Measurements from ENCODE around the gene CR1L. TPM values are rescaled to one million over a fixed set of nuclear protein-coding genes. Genes with fewer than 3 reads are reported as not detected.
"Not testable (repeated sequence)": the region's sequence is repeated elsewhere in the genome, so short reads cannot be mapped to it uniquely, and the experiment has no call there.

The CR1L gene
- total RNA-seq, 1 experiment from 2014 or later, result not detected

DNA sequence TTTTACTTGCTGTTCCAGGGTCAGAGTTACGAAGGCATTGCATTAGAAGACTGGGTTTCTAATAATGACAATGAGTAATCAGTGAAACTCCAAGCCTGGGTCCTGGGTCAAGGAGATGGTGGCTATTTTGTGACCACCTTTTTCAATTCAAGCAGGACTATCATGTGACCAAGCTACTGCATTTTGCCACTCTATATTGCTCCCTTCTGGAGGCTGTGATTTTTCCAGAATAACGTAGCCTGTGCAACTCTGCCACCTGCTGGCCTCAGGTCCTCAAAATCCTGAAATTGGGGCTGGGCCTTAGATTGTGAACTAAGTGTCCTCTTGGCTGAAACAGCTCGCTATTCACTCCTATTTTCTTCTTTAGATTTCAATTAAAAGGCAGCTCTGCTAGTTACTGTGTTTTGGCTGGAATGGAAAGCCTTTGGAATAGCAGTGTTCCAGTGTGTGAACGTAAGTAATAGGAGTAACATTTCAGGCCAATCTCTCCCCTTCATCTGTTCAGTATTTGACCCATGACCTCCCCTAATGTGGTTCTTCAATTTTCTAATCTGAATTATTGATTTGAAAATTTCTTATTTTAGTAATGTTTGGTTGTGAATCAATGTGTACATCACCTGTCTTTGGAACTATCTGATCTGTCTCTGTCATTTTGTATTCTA lies 54.0 kb downstream of the CR1L start:
- no peaks in the 10 kb centered on the region for H3K36me3 ChIP-seq (ENCODE audit: low read depth)
- no peaks in the 10 kb centered on the region for H4K20me1 ChIP-seq (ENCODE audit: insufficient read depth)
- no peaks in the 10 kb centered on the region for H3F3A ChIP-seq (ENCODE audit: insufficient read depth, low read depth)
- H3K4me2 ChIP-seq, result no peak overlapping the region
- no peaks in the 10 kb centered on the region for H3K9me3 ChIP-seq (ENCODE audit: insufficient read depth, low read depth)
- H3K4me3 ChIP-seq, result no peak overlapping the region
- no peak overlapping the region for H3K27ac ChIP-seq
- ChIA-PET CTCF (interaction anchor here (0.5 to 1.7 kb wide), 3 partner anchors 78 to 1263 kb away, joined by 3 to 6 read pairs (median 4); no protein-coding TSS in a partner anchor), POLR2A (ENCODE audit: unreplicated experiment) (interaction anchor here (0.6 kb wide), 1 partner anchor 98 kb away, joined by 5 read pairs; no protein-coding TSS in a partner anchor)
- no peaks in the 10 kb centered on the region for H3K9me2 ChIP-seq (ENCODE audit: insufficient read depth)
- H2AFZ ChIP-seq, result no peak overlapping the region
- no peaks in the 10 kb centered on the region for H3K79me2 ChIP-seq (ENCODE audit: low read depth)
- peak; percentile 56 to 65 for DNase-seq
- no peak for TF ChIP-seq EZH2 (IDR thresholded peaks at IDR 0.05; ENCODE audit: low read depth)
- TF ChIP-seq, protein P1, sequence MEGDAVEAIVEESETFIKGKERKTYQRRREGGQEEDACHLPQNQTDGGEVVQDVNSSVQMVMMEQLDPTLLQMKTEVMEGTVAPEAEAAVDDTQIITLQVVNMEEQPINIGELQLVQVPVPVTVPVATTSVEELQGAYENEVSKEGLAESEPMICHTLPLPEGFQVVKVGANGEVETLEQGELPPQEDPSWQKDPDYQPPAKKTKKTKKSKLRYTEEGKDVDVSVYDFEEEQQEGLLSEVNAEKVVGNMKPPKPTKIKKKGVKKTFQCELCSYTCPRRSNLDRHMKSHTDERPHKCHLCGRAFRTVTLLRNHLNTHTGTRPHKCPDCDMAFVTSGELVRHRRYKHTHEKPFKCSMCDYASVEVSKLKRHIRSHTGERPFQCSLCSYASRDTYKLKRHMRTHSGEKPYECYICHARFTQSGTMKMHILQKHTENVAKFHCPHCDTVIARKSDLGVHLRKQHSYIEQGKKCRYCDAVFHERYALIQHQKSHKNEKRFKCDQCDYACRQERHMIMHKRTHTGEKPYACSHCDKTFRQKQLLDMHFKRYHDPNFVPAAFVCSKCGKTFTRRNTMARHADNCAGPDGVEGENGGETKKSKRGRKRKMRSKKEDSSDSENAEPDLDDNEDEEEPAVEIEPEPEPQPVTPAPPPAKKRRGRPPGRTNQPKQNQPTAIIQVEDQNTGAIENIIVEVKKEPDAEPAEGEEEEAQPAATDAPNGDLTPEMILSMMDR (conservative IDR thresholded peaks at IDR 0.05), result peak; percentile 78
- no TSS peak for BruUV-seq (replicated peaks)
- intact Hi-C loops (cut with micrococcal nuclease; ENCODE audit: unreplicated experiment), result loop anchor here (2.0 kb wide), 1 partner anchor 98 kb away; no protein-coding TSS in a partner anchor
- no peaks in the 10 kb centered on the region for H3K4me1 ChIP-seq (replicated peaks; ENCODE audit: insufficient read depth)
- no peaks in the 10 kb centered on the region for H3K27me3 ChIP-seq (ENCODE audit: insufficient read depth, low read depth)

DNA sequence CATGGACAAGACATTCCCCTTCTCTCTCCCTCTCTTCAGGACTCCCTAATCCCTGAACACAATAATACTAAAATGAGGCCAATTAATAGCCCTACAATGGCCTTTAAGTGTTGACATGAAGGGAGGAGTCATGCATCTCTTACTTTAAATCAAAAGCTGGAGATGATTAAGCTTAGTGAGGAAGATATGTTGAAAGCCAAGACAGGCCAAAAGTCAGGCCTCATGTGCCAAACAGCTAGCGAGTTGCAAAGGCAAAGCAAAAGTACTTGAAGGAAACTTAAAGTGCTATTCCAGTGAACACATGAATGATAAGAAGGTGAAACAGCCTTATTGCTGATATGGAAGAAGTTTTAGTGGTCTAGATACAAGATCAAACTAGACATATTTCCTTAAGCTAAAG lies 57.4 kb downstream of the CR1L start:
- TF ChIP-seq, protein P1 (conservative IDR thresholded peaks at IDR 0.05), result no peak
- no peak for TF ChIP-seq EZH2 (IDR thresholded peaks at IDR 0.05; ENCODE audit: low read depth)
- Histone ChIP-seq H3F3A (ENCODE audit: insufficient read depth, low read depth) (no peaks in the 10 kb centered on the region), H3K4me1 (replicated peaks; ENCODE audit: insufficient read depth) (peaks cover 7% of the 10 kb centered on the region), H3K79me2 (ENCODE audit: low read depth) (no peaks in the 10 kb centered on the region), H3K36me3 (ENCODE audit: low read depth) (no peaks in the 10 kb centered on the region), H4K20me1 (ENCODE audit: insufficient read depth) (no peaks in the 10 kb centered on the region), H3K4me2 (no peak overlapping the region), H3K9me3 (ENCODE audit: insufficient read depth, low read depth) (no peaks in the 10 kb centered on the region), H3K27ac (no peak overlapping the region), H3K4me3 (no peak overlapping the region), H2AFZ (no peak overlapping the region), H3K9me2 (ENCODE audit: insufficient read depth) (no peaks in the 10 kb centered on the region), H3K27me3 (ENCODE audit: insufficient read depth, low read depth) (no peaks in the 10 kb centered on the region)
- POLR2A ChIA-PET (ENCODE audit: unreplicated experiment), result no interaction called here
- CTCF ChIA-PET, result no interaction called here
- intact Hi-C loops (cut with micrococcal nuclease; ENCODE audit: unreplicated experiment), result no loop called here
- no peak for DNase-seq
- BruUV-seq (replicated peaks), result no TSS peak

DNA sequence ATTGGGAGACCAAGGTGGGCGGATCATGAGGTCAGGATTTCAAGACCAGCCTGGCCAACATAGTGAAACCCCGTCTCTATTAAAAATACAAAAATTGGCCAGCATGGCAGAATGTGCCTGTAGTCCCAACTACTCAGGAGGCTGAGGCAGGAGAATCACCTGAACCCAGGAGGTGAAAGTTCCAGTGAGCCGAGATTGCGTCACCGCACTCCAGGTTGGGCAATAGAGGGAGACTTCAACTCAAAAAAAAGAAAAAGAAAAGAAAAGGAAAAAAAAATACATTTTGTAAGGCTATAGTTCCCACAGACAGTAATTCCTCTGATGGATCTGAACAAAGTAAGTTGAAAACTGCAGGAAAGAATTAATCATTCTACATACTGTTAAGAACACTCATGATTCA lies 58.8 kb downstream of the CR1L start:
- Histone ChIP-seq H4K20me1 (ENCODE audit: insufficient read depth) (no peaks in the 10 kb centered on the region), H3K4me3 (no peak overlapping the region), H3K4me1 (replicated peaks; ENCODE audit: insufficient read depth) (peaks cover 21% of the 10 kb centered on the region), H3K9me2 (ENCODE audit: insufficient read depth) (no peaks in the 10 kb centered on the region), H3F3A (ENCODE audit: insufficient read depth, low read depth) (no peaks in the 10 kb centered on the region), H3K9me3 (ENCODE audit: insufficient read depth, low read depth) (no peaks in the 10 kb centered on the region), H3K79me2 (ENCODE audit: low read depth) (no peaks in the 10 kb centered on the region), H3K36me3 (ENCODE audit: low read depth) (no peaks in the 10 kb centered on the region), H3K27me3 (ENCODE audit: insufficient read depth, low read depth) (no peaks in the 10 kb centered on the region), H2AFZ (no peak overlapping the region), H3K27ac (no peak overlapping the region), H3K4me2 (no peak overlapping the region)
- TF ChIP-seq, protein P1 (conservative IDR thresholded peaks at IDR 0.05), result no peak
- TF ChIP-seq EZH2 (IDR thresholded peaks at IDR 0.05; ENCODE audit: low read depth), result no peak
- no peak for DNase-seq
- no TSS peak for BruUV-seq (replicated peaks)
- CTCF ChIA-PET, result no interaction called here
- intact Hi-C loops (cut with micrococcal nuclease; ENCODE audit: unreplicated experiment), result no loop called here
- POLR2A ChIA-PET (ENCODE audit: unreplicated experiment), result no interaction called here

- H3K36me3 ChIP-seq (ENCODE audit: low read depth); H2AFZ ChIP-seq; POLR2A ChIA-PET (ENCODE audit: unreplicated experiment); H3K27me3 ChIP-seq (ENCODE audit: insufficient read depth, low read depth); H3K79me2 ChIP-seq (ENCODE audit: low read depth); H3K9me3 ChIP-seq (ENCODE audit: insufficient read depth, low read depth); CTCF ChIA-PET; H3F3A ChIP-seq (ENCODE audit: insufficient read depth, low read depth); H3K4me3 ChIP-seq; H3K9me2 ChIP-seq (ENCODE audit: insufficient read depth); BruUV-seq (replicated peaks); H4K20me1 ChIP-seq (ENCODE audit: insufficient read depth): not testable (repeated sequence)
- Histone ChIP-seq H3K27ac (peak overlapping the region; percentile 56), H3K4me1 (replicated peaks; ENCODE audit: insufficient read depth) (peaks cover 21% of the 10 kb centered on the region), H3K4me2 (peak overlapping the region; percentile 38)
- intact Hi-C loops (cut with micrococcal nuclease; ENCODE audit: unreplicated experiment), result loop anchor here (5.0 kb wide), 1 partner anchor 44 kb away; the partner anchor contains the start of gene CD46
- peak in 1 of 2 experiments; percentile 61 for DNase-seq
These were observed 63.1 kb downstream of the CR1L start for GRCh38 chr1:207708004-207708403.

All from PC-9 (cell line).